ENCODE results near the gene C17orf114.

GRCh38 chr17:4822835-4823234 lies 20.7 kb upstream of the C17orf114 start:
- TF ChIP-seq, protein P1, sequence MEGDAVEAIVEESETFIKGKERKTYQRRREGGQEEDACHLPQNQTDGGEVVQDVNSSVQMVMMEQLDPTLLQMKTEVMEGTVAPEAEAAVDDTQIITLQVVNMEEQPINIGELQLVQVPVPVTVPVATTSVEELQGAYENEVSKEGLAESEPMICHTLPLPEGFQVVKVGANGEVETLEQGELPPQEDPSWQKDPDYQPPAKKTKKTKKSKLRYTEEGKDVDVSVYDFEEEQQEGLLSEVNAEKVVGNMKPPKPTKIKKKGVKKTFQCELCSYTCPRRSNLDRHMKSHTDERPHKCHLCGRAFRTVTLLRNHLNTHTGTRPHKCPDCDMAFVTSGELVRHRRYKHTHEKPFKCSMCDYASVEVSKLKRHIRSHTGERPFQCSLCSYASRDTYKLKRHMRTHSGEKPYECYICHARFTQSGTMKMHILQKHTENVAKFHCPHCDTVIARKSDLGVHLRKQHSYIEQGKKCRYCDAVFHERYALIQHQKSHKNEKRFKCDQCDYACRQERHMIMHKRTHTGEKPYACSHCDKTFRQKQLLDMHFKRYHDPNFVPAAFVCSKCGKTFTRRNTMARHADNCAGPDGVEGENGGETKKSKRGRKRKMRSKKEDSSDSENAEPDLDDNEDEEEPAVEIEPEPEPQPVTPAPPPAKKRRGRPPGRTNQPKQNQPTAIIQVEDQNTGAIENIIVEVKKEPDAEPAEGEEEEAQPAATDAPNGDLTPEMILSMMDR (IDR thresholded peaks at IDR 0.05), result no peak
- no peak for TF ChIP-seq POLR2A (IDR thresholded peaks at IDR 0.05)
